OCI-LY7 (cell line): ENCODE data around the gene SPAG5. TPM values are rescaled to one million over a fixed set of nuclear protein-coding genes. Genes with fewer than 3 reads are reported as not detected.

ENCODE experiments used
- BruUV-seq: library from RNA; stranded (reverse); fragments of 400-500 nt; replicated peaks from 2 replicates; lab custom pipeline; 2021; lab: Mats Ljungman, UMichigan
- CTCF ChIA-PET: fragments of 300-600 bp; sonication (Branson Sonifier 250); formaldehyde crosslinking; loops from one replicate; lab custom pipeline; 2022; ENCODE audit warnings: antibody characterized with exemption; ENCODE audit not compliant: unreplicated experiment; lab: Charles Lee
- POLR2A ChIA-PET: fragments of 300-600 bp; sonication (Branson Sonifier 250); formaldehyde crosslinking; loops from one replicate; lab custom pipeline; 2022; ENCODE audit warnings: antibody characterized with exemption; lab: Charles Lee
- DNase-seq: peaks from one replicate; pipeline ENCODE4 v3.0.0-alpha.2; 2015; ENCODE audit warnings: low spot score
- H2AFZ ChIP-seq: fragments of 200-600 bp; sonication (generic), shearing (Covaris generic); 2 replicates; pipeline ENCODE4 v1.6.1; 2014; ENCODE audit warnings: mild to moderate bottlenecking, antibody characterized with exemption, low read length, moderate library complexity
- H3K27ac ChIP-seq: fragments of 200-600 bp; sonication (generic); 2 replicates; pipeline ENCODE4 v1.5.1; 2014; ENCODE audit warnings: mixed run types, low read depth, mild to moderate bottlenecking, moderate library complexity, low read length, inconsistent platforms; ENCODE audit not compliant: poor library complexity, severe bottlenecking
- H3K36me3 ChIP-seq: fragments of 200-600 bp; sonication (generic); 2 replicates; pipeline ENCODE4 v1.6.1; 2014; ENCODE audit warnings: mild to moderate bottlenecking, antibody characterized with exemption, low read length, moderate library complexity, mixed read lengths; ENCODE audit not compliant: insufficient read depth
- H3K4me1 ChIP-seq: fragments of 200-600 bp; sonication (generic); 2 replicates; pipeline ENCODE4 v1.5.1; 2014; ENCODE audit warnings: mild to moderate bottlenecking, low read length; ENCODE audit not compliant: insufficient read depth, poor library complexity, severe bottlenecking
- H3K4me2 ChIP-seq: fragments of 200-600 bp; sonication (generic); 2 replicates; pipeline ENCODE4 v1.6.1; 2014; ENCODE audit warnings: mild to moderate bottlenecking, low read length
- H3K4me3 ChIP-seq: fragments of 200-600 bp; sonication (generic); 2 replicates; pipeline ENCODE4 v1.5.1; 2014; ENCODE audit warnings: mild to moderate bottlenecking, low read depth, low read length; ENCODE audit not compliant: poor library complexity, severe bottlenecking
- H3K79me2 ChIP-seq: fragments of 200-600 bp; sonication (generic); 2 replicates; pipeline ENCODE4 v1.6.1; 2016; ENCODE audit warnings: low read depth, mild to moderate bottlenecking, low read length, moderate library complexity, mixed read lengths; ENCODE audit not compliant: insufficient read depth
- H3K9me2 ChIP-seq: fragments of 200-600 bp; sonication (generic); 2 replicates; pipeline ENCODE4 v1.6.1; 2016; ENCODE audit warnings: mild to moderate bottlenecking, low read length, mixed read lengths; ENCODE audit not compliant: insufficient read depth
- H3K9me3 ChIP-seq: fragments of 200-600 bp; sonication (generic); 2 replicates; pipeline ENCODE4 v1.6.1; 2014; ENCODE audit warnings: mild to moderate bottlenecking, mixed run types, low read length, mixed read lengths
- H4K20me1 ChIP-seq: fragments of 200-600 bp; sonication (generic); 2 replicates; pipeline ENCODE4 v1.6.1; 2014; ENCODE audit warnings: mild to moderate bottlenecking, antibody characterized with exemption, low read length, moderate library complexity, mixed read lengths; ENCODE audit not compliant: insufficient read depth
- EZH2phosphoT487 ChIP-seq: fragments of 200-600 bp; sonication (generic); IDR thresholded peaks from 2 replicates; pipeline ENCODE4 v1.6.1; 2018; ENCODE audit warnings: low read depth, borderline replicate concordance, mild to moderate bottlenecking, mixed run types, antibody characterized with exemption, low read length, moderate library complexity, mixed read lengths
- intact Hi-C: fragments of 100-400 bp; cut with micrococcal nuclease; formaldehyde crosslinking; loops from one replicate; pipeline ENCODE4 v1.10.0; 2022; ENCODE audit not compliant: unreplicated experiment
- total RNA-seq, 2 experiments: library from RNA; depleted of rRNA in 1 of 2; stranded (reverse); fragments of >200 nt in 1 of 2; shearing (Covaris generic) in 1 of 2; gene quantifications; 2 replicates each; pipeline ENCODE4 v1.2.3, GENCODE V29; 2014 to 2022
- TF ChIP-seq, protein P1 (sequence below): fragments of 200-600 bp; sonication (generic); conservative IDR thresholded peaks from 2 replicates; pipeline ENCODE4 v1.5.1; 2014; ENCODE audit warnings: mild to moderate bottlenecking, antibody characterized with exemption, low read length, moderate library complexity, mixed read lengths

The SPAG5 gene
- total RNA-seq, 2 experiments from 2014 or later: 152 to 161 TPM

GRCh38 chr17:28544402-28545140 lies 54.3 kb downstream of the SPAG5 start:
- Histone ChIP-seq H4K20me1 (no peaks in the 10 kb centered on the region), H2AFZ (no peak overlapping the region), H3K4me2 (no peak overlapping the region), H3K9me3 (no peaks in the 10 kb centered on the region), H3K4me1 (peaks cover 12% of the 10 kb centered on the region), H3K27ac (no peak overlapping the region), H3K9me2 (no peaks in the 10 kb centered on the region), H3K4me3 (no peak overlapping the region), H3K36me3 (no peaks in the 10 kb centered on the region), H3K79me2 (no peaks in the 10 kb centered on the region)
- BruUV-seq: no TSS peak
- TF ChIP-seq EZH2phosphoT487: no peak
- TF ChIP-seq, protein P1, sequence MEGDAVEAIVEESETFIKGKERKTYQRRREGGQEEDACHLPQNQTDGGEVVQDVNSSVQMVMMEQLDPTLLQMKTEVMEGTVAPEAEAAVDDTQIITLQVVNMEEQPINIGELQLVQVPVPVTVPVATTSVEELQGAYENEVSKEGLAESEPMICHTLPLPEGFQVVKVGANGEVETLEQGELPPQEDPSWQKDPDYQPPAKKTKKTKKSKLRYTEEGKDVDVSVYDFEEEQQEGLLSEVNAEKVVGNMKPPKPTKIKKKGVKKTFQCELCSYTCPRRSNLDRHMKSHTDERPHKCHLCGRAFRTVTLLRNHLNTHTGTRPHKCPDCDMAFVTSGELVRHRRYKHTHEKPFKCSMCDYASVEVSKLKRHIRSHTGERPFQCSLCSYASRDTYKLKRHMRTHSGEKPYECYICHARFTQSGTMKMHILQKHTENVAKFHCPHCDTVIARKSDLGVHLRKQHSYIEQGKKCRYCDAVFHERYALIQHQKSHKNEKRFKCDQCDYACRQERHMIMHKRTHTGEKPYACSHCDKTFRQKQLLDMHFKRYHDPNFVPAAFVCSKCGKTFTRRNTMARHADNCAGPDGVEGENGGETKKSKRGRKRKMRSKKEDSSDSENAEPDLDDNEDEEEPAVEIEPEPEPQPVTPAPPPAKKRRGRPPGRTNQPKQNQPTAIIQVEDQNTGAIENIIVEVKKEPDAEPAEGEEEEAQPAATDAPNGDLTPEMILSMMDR: no peak
- intact Hi-C loops: no loop called here
- DNase-seq: no peak
- CTCF ChIA-PET: no interaction called here
- POLR2A ChIA-PET: no interaction called here

DNA sequence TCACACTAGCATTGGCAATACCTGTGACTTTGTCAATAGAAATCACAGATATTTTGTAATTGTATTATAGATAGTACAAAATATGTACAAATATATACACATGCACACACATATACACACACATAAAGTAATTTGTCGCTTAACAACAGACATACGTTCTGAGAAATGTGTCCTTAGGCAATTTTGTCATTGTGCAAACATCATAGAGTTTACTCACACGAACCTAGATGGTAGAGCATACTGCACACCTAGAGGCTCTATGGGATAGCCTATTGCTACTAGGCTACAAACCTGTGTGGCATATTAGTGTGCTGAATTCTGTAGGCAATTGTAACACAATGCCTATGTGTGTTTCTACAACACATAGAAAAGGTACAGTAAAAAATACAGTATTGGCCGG lies 57.4 kb downstream of the SPAG5 start:
- Histone ChIP-seq H3K4me1 (peaks cover 5% of the 10 kb centered on the region), H3K9me3 (no peaks in the 10 kb centered on the region), H4K20me1 (no peaks in the 10 kb centered on the region), H3K9me2 (no peaks in the 10 kb centered on the region), H3K4me2 (no peak overlapping the region), H3K27ac (no peak overlapping the region), H2AFZ (no peak overlapping the region), H3K4me3 (no peak overlapping the region), H3K36me3 (no peaks in the 10 kb centered on the region), H3K79me2 (no peaks in the 10 kb centered on the region)
- ChIA-PET POLR2A (no interaction called here), CTCF (no interaction called here)
- intact Hi-C loops: no loop called here
- DNase-seq: no peak
- BruUV-seq: no TSS peak
- TF ChIP-seq EZH2phosphoT487: no peak
- TF ChIP-seq, protein P1: no peak

DNA sequence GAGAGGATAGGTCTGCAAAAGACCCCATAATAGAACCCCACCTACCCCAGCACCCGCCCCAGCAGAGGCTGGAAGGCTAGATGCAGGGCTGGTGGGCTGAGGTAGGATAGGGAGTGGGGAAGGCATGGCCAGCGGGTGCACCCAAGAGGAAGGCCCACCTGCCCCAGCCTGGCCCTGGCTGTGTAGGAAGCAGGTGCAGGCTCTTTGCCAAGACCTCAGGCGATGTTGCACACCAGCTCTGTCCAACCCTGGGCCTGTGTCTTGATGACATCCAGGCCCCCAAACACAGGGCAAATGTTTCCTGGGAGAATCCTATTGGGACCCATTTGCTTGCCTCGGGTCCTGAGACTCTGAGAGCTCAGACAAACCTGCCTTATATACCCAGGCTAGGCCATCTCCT lies 58.6 kb downstream of the SPAG5 start:
- no peak overlapping the region for H2AFZ ChIP-seq
- ChIA-PET POLR2A (interaction anchor here (0.7 kb wide), 1 partner anchor 53 kb away, joined by 8 read pairs; no protein-coding TSS in a partner anchor), CTCF (no interaction called here)
- H3K79me2 ChIP-seq: no peaks in the 10 kb centered on the region
- no peak overlapping the region for H3K27ac ChIP-seq
- DNase-seq: no peak
- H3K4me2 ChIP-seq: no peak overlapping the region
- H3K9me3 ChIP-seq: no peaks in the 10 kb centered on the region
- TF ChIP-seq, protein P1: no peak
- TF ChIP-seq EZH2phosphoT487: no peak
- H3K9me2 ChIP-seq: no peaks in the 10 kb centered on the region
- no peak overlapping the region for H3K4me3 ChIP-seq
- intact Hi-C loops: loop anchor here (1.0 kb wide), 1 partner anchor 46 kb away; no protein-coding TSS in a partner anchor
- H3K4me1 ChIP-seq: peaks cover 5% of the 10 kb centered on the region
- no peaks in the 10 kb centered on the region for H3K36me3 ChIP-seq
- no TSS peak for BruUV-seq
- no peaks in the 10 kb centered on the region for H4K20me1 ChIP-seq
